ENCODE measurements around the gene HTT.

The HTT gene

GRCh38 chr4:3253808-3254207, 179.3 kb downstream of the HTT start:
- no peak for DNase-seq

- no peak for DNase-seq
These were observed 180.0 kb downstream of the HTT start for GRCh38 chr4:3254302-3255131.

GRCh38 chr4:3255611-3256186, 181.2 kb downstream of the HTT start:
- no peak for DNase-seq

- DNase-seq: no peak
These were observed 182.0 kb downstream of the HTT start for GRCh38 chr4:3256230-3257102.

- no peak for DNase-seq
These were observed 182.6 kb downstream of the HTT start for GRCh38 chr4:3257103-3257555.

GRCh38 chr4:3257556-3258482, 183.3 kb downstream of the HTT start:
- DNase-seq: no peak

GRCh38 chr4:3261411-3262207, 187.1 kb downstream of the HTT start:
- no peak for DNase-seq

- no peak for DNase-seq
These were observed 187.9 kb downstream of the HTT start for GRCh38 chr4:3262208-3263052.

- DNase-seq: no peak
These were observed 188.8 kb downstream of the HTT start for GRCh38 chr4:3263053-3263875.

GRCh38 chr4:3263876-3264193, 189.4 kb downstream of the HTT start:
- no peak for DNase-seq

- DNase-seq: no peak
These were observed 191.6 kb downstream of the HTT start for GRCh38 chr4:3266076-3266475.

GRCh38 chr4:3267576-3268394, 193.3 kb downstream of the HTT start:
- no peak for DNase-seq

- DNase-seq: no peak
These were observed 194.1 kb downstream of the HTT start for GRCh38 chr4:3268395-3269104.

GRCh38 chr4:3269105-3269927, 194.8 kb downstream of the HTT start:
- no peak for DNase-seq

GRCh38 chr4:3269991-3270611, 195.6 kb downstream of the HTT start:
- no peak for DNase-seq

- DNase-seq: no peak
These were observed 196.7 kb downstream of the HTT start for GRCh38 chr4:3271131-3271530.

- no peak for DNase-seq
These were observed 202.5 kb downstream of the HTT start for GRCh38 chr4:3276986-3277385.
